HG03460 (cell line): ENCODE results near the gene AGAP1.
A peak's percentile ranks its signal among the peaks of the same experiment; 100 is the strongest.

Experiments used
- ATAC-seq: cut with Tn5 transposase; IDR thresholded peaks from one replicate; pipeline ENCODE4 v1.9.1; 2021; ENCODE audit not compliant: unreplicated experiment

AGAP1 gene

GRCh38 chr2:235493775-235494715 lies at the start of gene AGAP1:
AGAP1 (plus strand) TSS chr2:235494043.
- peak; percentile 48 for ATAC-seq

DNA sequence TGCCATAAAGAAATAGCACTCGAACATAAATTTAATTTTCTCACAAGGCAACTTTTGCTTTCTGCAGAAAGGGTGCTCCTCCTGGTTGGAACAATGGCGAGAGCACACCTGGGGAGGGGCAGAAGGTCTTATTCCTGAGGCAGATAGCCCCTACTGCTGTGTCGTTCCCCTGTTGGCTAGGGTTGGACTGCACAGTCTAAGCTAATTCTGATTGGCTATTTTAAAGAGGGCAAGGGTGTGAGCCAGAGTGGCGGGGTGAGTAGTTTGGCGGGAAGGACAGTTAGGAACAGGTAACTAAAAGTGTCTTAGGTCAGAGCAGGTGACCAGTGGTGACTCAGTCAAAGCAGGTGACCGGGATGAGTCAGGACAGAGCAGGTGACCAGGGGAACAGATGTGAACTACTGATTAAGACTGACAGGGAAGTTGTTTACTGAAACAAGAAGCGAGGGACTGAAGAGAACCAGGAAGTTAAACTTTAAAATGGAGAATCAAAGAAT lies 49.7 kb upstream of the AGAP1 start:
- ATAC-seq = no peak

GRCh38 chr2:235445116-235445515 lies 48.7 kb upstream of the AGAP1 start:
- no peak for ATAC-seq

GRCh38 chr2:235446082-235446481 lies 47.8 kb upstream of the AGAP1 start:
- ATAC-seq = no peak

DNA sequence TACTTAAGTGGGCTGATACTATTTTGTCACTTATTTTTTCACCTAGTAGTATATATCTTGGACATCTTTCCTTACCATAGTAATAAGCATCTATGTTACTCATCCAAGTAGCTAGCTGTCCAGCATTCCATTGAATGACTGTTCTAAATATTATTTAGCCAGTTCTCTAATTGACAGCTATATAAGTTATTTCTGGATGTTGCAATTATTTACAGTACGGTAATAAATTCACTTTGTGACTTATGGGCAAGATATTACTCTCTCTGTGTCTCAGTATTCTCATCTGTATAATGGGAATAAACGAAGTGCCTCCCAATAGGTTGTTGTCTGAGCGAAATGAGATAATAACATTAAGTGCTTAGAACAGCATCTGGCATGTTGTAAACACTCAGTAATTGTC lies 46.6 kb upstream of the AGAP1 start:
- ATAC-seq = no peak

- no peak for ATAC-seq
Measured at GRCh38 chr2:235449568-235449967, 44.3 kb upstream of the AGAP1 start.

GRCh38 chr2:235453605-235454151 lies 40.2 kb upstream of the AGAP1 start:
- no peak for ATAC-seq

GRCh38 chr2:235458839-235459273 lies 35.0 kb upstream of the AGAP1 start:
- ATAC-seq = no peak

DNA sequence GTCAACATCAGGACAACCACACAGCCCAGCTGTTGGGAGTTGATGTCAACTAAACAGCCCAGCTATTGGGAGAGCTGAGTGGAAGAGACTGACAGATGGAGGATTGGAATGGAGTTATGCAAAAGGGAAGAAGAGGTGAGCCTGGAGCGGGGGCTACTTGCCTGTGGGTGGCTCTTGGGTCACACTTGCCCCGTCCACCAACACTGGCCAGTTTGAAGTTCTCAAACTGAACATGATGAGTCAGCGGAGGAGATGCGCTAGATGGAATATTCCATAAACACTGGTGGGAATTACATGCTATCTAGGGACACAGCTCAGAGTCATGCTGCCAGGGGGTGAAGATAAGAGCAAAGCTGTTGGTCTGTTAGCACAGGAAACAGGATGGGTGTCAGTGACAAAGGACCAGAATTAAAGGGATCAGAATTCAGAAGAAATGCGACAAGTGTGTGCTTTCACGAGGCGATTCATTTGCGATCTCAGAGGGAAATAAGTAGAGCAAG lies 33.2 kb upstream of the AGAP1 start:
- no peak for ATAC-seq

DNA sequence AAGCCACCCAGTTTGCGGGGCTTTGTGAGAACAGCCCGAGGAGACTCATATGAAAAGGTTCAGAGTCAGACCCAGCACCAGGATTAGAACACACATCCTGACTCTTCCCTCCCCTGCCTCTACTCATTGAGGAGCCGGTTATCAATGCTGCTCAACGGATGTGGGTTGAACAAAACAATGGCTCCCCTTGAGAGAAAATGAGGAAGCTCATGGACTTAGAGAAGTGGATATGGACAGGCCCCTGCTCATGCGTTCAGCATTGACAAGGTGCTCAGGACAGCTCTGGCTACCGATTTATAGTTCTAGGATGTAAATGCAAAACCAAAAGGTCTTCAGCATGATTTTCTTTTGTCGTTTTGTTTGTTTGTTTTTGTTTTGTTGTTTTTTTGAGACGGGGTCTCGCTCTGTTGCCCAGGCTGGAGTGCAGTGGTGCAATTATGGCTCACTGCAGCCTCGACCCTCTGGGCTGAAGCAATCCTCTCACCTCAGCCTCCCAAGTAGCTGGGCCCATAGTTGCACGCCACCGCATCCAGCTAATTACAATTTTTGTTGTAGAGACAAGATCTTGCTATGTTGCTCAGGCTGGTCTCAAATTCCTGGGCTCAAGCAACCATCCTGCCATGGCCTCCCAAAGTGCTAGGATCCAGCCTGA lies 32.0 kb upstream of the AGAP1 start:
- ATAC-seq = no peak

DNA sequence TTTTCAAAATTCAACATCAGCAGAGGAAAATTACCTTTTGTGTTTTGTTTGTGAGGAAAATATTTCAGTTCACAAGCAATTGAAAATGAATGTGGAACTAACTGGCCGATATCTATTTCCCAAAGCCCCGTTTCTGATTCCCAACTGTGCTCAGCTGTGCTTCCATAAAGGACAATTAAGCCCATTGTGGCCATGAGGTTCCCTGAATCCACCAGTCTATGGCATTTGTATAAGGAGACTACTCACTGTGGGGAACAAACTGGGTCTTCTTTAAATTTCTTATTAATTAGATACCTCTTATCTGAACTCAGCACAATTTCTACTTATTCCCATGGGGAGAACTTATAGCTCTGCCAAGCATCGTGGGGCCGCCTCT lies 31.4 kb upstream of the AGAP1 start:
- ATAC-seq = no peak

GRCh38 chr2:235463893-235464292 lies 29.9 kb upstream of the AGAP1 start:
- ATAC-seq = no peak

GRCh38 chr2:235467588-235467987 lies 26.3 kb upstream of the AGAP1 start:
- no peak for ATAC-seq

DNA sequence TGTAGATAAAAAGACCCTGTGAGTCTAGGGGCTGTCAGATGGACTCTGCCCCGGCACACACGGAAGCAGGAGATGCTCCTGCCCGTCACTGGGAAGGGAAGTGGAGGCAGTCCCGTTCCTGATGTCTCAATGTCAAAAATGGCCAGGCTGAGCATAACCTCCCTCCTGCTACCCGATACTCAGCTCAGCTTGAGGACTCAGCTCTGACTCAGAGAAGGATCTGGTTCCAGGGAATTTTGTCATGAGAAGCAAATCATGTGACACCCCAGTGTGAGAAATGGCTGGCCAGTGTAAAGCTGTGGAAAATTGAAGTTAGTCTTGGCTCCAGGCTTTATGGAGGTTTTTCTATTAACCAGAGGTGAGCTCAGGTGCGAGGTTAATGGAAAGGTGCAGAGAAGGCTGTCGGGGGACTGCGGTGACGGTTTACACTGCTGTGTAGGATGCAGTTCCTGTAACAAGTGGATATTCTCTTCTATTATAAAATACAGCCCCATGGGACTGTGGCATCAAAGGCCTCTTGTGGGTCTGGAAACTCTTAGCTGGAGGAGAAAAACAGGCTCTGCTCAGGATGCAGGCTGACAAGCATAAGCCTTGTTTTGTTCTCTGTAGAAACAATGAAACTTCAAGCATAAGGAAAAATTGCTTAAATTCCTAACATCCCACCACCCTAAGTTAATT lies 24.7 kb upstream of the AGAP1 start:
- no peak for ATAC-seq

GRCh38 chr2:235471186-235471747 lies 22.6 kb upstream of the AGAP1 start:
- ATAC-seq = no peak

GRCh38 chr2:235472443-235472842 lies 21.4 kb upstream of the AGAP1 start:
- no peak for ATAC-seq

DNA sequence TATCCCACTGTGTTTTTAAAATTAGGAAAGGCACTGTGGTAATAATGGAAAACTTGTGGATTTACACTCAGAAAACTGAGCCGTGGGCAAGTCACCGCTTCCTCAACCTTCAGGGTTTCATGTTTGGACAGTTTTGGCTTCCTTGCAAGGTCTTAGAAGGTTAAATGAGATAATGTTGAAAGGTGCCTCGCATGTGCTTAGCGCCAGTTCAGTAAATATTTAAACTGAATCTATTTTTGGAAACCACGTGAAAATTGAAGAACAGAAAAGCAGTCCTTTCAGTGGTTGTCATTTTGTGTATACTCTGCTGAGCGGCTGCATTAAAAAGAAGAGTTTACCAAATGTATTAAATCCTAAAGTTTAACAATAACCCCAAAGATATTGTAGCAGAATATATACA lies 15.2 kb upstream of the AGAP1 start:
- no peak for ATAC-seq

- ATAC-seq = no peak
Measured at GRCh38 chr2:235479604-235480003, 14.2 kb upstream of the AGAP1 start.

GRCh38 chr2:235480614-235481013 lies 13.2 kb upstream of the AGAP1 start:
- ATAC-seq = no peak

GRCh38 chr2:235483313-235483712 lies 10.5 kb upstream of the AGAP1 start:
- no peak for ATAC-seq

DNA sequence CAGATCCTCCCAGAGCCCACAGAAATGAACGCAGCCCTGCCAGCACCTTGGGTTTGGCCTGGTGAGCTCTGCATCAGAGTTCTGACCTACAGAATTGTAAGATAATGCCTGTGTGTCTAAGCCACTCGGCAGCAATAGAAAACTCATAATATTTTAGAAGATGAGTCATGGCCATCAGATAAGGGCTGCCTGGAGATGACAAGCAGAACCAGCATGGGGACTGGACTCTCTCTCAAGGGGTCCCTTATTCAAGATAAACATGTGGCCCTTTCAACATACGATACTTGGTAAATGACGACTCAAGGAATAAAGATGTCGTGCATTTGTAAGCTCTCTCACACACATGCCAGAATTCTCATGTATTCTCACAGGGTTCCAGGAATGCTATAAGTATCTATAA lies 8.5 kb upstream of the AGAP1 start:
- ATAC-seq = no peak
